Measurements from ENCODE around the gene PHYHD1. TPM values are rescaled to one million over a fixed set of nuclear protein-coding genes. Genes with fewer than 3 reads are reported as not detected.

PHYHD1 gene
- total RNA-seq, 4 donors from 2014 or later: 3.7 to 34.0 (median 23.0) TPM

DNA sequence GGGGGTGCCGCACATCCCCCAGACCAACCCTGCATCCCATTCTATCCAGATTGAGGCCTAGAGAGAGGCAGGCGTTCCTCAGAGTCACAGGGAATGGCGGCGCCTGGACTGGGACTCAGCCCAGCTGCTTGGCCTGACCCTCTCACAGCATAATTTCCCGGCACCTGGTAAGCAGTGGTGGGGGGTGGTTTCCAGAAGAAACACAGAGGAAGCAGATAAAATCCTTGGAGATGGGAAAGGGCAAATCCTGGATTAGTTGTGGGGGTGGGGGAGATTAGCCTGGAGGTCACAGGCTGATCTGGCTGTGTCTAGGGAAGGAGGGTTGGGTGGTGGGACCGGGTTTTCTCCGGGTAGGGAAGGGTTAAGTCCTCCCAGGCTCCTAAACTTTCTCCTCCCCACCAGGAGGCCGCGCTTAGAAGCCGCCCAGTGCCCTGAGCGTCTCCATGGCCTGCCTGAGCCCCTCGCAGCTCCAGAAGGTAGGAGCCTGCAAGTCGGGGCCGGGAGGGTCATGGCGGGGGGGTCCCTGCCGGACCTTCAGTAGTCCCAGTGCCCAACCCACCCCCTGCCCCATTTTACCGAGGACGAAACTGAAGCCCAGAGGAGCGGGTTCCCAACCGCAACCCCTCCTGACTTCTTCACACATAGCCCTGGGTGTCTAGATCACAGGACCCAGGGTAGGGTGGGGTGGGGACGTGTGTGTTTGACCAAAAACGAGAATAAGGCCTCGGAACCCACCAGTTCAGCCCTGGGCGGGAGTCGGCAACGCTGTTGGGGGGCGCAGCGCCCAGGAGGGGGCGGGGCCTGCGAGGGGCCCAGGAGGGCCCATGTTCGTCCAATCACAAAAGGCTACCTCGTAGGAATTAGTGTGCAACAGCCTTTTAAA, 1.3 kb downstream of the PHYHD1 start:
- intact Hi-C loops (cut with DNase I): no loop called here

DNA sequence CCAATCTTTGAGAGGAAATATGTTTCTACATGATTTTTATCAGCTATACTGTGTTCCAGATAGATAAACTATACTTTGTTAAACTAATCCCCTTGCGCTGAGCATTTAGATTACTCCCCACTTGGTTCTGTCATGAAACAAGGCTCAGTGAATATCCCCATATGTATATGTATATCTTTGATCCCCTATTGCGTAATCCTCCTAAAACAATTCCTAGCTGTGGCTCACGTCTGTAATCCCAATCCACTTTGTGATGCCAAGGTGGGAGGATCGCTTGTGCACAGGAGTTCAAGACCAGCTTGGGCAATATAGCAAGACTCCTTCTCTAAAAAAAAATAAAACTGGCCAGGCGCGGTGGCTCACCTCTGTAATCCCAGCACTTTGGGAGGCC, 2.7 kb downstream of the PHYHD1 start:
- Histone ChIP-seq H3K36me3 (peaks cover 0 to 22% (median 0%) of the 10 kb centered on the region in 3 donors), H3K9me3 (no peaks in the 10 kb centered on the region), H3K4me1 (peaks cover 41 to 65% (median 45%) of the 10 kb centered on the region in 3 donors), H3K27me3 (no peaks in the 10 kb centered on the region), H3K27ac (peak overlapping the region in 2 of 4 donors; percentile 93), H3K4me3 (no peak overlapping the region)
- no peak for DNase-seq
- intact Hi-C loops (cut with DNase I): no loop called here
- 78 to 81% methylated on average over 6 of the region's 6 CpGs for WGBS, 2 donors
- TF ChIP-seq, protein P1, sequence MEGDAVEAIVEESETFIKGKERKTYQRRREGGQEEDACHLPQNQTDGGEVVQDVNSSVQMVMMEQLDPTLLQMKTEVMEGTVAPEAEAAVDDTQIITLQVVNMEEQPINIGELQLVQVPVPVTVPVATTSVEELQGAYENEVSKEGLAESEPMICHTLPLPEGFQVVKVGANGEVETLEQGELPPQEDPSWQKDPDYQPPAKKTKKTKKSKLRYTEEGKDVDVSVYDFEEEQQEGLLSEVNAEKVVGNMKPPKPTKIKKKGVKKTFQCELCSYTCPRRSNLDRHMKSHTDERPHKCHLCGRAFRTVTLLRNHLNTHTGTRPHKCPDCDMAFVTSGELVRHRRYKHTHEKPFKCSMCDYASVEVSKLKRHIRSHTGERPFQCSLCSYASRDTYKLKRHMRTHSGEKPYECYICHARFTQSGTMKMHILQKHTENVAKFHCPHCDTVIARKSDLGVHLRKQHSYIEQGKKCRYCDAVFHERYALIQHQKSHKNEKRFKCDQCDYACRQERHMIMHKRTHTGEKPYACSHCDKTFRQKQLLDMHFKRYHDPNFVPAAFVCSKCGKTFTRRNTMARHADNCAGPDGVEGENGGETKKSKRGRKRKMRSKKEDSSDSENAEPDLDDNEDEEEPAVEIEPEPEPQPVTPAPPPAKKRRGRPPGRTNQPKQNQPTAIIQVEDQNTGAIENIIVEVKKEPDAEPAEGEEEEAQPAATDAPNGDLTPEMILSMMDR (IDR thresholded peaks at IDR 0.05): no peak
- no peak for TF ChIP-seq POLR2A (IDR thresholded peaks at IDR 0.05)

More for the DNA sequence above, 1.3 kb downstream of the PHYHD1 start:
- Histone ChIP-seq H3K36me3 (peaks cover 0 to 29% (median 4%) of the 10 kb centered on the region in 3 donors), H3K4me1 (peaks cover 45 to 65% (median 47%) of the 10 kb centered on the region in 3 donors), H3K27ac (peak overlapping the region; percentile 83 to 93 (median 92)), H3K27me3 (no peaks in the 10 kb centered on the region), H3K4me3 (peak overlapping the region; percentile 30 to 73 (median 57)), H3K9me3 (no peaks in the 10 kb centered on the region)
- DNase-seq: no peak
- 8 to 12% methylated on average over 10 to 12 of the region's 32 CpGs for WGBS, 2 donors
- no peak for TF ChIP-seq POLR2A (IDR thresholded peaks at IDR 0.05)
- TF ChIP-seq, protein P1 (IDR thresholded peaks at IDR 0.05): peak in 1 of 6 experiments; percentile 11

DNA sequence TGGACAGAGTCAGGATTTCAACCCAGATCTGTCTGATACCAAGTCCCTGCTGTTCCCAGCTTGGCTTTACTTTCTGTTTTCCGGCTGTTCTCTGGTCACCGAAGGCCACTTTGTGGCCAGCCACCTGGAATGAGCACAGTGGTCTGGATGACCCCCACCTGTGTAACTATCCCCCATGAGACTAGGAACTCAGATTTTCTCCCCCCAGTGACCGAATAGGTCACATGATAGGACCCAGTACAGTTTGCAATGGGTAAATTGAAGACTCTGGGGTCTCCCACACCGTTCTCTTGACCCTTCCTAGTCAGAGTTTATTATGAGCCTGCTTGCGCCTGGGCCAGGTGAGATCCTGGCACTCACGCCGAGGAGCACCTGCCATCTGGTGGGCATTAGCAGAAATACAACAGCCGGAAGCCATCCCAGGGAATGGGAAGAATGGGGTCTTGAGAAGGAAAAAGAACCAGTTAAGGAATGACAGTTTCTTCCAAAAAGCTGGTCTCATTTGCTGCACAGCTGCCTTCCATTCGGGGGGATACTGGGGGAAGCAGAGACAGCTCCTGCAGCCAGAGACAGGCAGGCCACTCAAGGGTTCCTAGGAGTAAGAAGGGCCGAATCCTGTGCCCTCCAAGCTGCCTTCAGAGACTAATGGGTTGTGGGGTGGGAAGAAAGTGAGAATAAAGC, 7.1 kb downstream of the PHYHD1 start:
- no peak for DNase-seq
- H3K36me3 ChIP-seq: peaks cover 0 to 10% (median 0%) of the 10 kb centered on the region in 3 donors
- no peak for TF ChIP-seq POLR2A (IDR thresholded peaks at IDR 0.05)
- TF ChIP-seq, protein P1 (IDR thresholded peaks at IDR 0.05): peak; percentile 88 to 94 (median 92)
- peaks cover 4 to 25% (median 11%) of the 10 kb centered on the region in 3 donors for H3K4me1 ChIP-seq
- H3K27ac ChIP-seq: peak overlapping the region in 3 of 4 donors; percentile 4 to 54 (median 21)
- H3K9me3 ChIP-seq: no peaks in the 10 kb centered on the region
- WGBS, 2 donors: 21 to 25% methylated on average over 9 to 10 of the region's 10 CpGs
- intact Hi-C loops (cut with DNase I): loop anchor here (5.0 kb wide), 1 partner anchor 66 kb away; no protein-coding TSS in a partner anchor
- H3K27me3 ChIP-seq: no peaks in the 10 kb centered on the region
- no peak overlapping the region for H3K4me3 ChIP-seq

DNA sequence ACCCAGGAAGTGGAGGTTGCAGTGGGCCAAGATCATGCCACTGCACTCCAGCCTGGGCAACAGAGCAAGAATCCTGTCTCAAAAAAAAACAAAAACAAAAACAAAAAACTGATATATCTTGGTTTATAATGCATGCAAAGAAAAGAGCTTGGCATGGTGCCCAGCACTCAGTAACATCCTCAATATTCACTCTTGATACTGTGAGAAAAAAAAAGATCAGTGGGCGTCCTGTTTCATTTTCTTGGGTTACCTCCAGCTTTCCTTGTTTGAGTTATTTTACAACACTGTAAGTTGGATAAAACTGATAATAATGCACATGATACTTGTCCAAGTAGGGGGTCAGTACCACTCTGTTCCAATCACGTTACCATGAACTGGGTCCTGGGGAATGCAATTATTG, 7.8 kb downstream of the PHYHD1 start:
- Histone ChIP-seq H3K9me3 (no peaks in the 10 kb centered on the region), H3K27ac (peak overlapping the region in 2 of 4 donors; percentile 4 to 54), H3K4me1 (peaks cover 3 to 18% (median 6%) of the 10 kb centered on the region in 3 donors)

More for the DNA sequence above, 7.8 kb downstream of the PHYHD1 start:
- no peak for DNase-seq
- no peak overlapping the region for H3K4me3 ChIP-seq
- intact Hi-C loops (cut with DNase I): loop anchor here (5.0 kb wide), 1 partner anchor 66 kb away; no protein-coding TSS in a partner anchor
- peaks cover 0 to 14% (median 5%) of the 10 kb centered on the region in 3 donors for H3K36me3 ChIP-seq
- 77 to 87% methylated on average over 2 of the region's 2 CpGs for WGBS, 2 donors
- TF ChIP-seq, protein P1 (IDR thresholded peaks at IDR 0.05): no peak
- no peaks in the 10 kb centered on the region for H3K27me3 ChIP-seq
